Measurements from ENCODE around the gene CEBPG.

The CEBPG gene

GRCh38 chr19:33390908-33391630 lies 17.6 kb downstream of the CEBPG start:
- no peaks in the 10 kb centered on the region for H3K79me2 ChIP-seq (ENCODE audit: insufficient read depth, low read depth)
- H3K36me3 ChIP-seq (ENCODE audit: insufficient read depth) = no peaks in the 10 kb centered on the region
- no peak overlapping the region for H2AFZ ChIP-seq (ENCODE audit: low read depth)
- no peak overlapping the region for H3K4me3 ChIP-seq (IDR thresholded peaks at IDR 0.05; ENCODE audit: insufficient read depth, low read depth, low read length)
- H4K20me1 ChIP-seq (ENCODE audit: insufficient read depth) = no peaks in the 10 kb centered on the region
- no peak overlapping the region for H3K9ac ChIP-seq
- no peak overlapping the region for H3K4me2 ChIP-seq
- TF ChIP-seq, protein P1, sequence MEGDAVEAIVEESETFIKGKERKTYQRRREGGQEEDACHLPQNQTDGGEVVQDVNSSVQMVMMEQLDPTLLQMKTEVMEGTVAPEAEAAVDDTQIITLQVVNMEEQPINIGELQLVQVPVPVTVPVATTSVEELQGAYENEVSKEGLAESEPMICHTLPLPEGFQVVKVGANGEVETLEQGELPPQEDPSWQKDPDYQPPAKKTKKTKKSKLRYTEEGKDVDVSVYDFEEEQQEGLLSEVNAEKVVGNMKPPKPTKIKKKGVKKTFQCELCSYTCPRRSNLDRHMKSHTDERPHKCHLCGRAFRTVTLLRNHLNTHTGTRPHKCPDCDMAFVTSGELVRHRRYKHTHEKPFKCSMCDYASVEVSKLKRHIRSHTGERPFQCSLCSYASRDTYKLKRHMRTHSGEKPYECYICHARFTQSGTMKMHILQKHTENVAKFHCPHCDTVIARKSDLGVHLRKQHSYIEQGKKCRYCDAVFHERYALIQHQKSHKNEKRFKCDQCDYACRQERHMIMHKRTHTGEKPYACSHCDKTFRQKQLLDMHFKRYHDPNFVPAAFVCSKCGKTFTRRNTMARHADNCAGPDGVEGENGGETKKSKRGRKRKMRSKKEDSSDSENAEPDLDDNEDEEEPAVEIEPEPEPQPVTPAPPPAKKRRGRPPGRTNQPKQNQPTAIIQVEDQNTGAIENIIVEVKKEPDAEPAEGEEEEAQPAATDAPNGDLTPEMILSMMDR (conservative IDR thresholded peaks at IDR 0.05; ENCODE audit: low read depth, low read length) = no peak
- no peaks in the 10 kb centered on the region for H3K27me3 ChIP-seq (ENCODE audit: insufficient read depth, low read depth)
- H3K4me1 ChIP-seq (ENCODE audit: low read depth, poor library complexity, severe bottlenecking) = no peaks in the 10 kb centered on the region
- no peak overlapping the region for H3K27ac ChIP-seq

GRCh38 chr19:33391631-33392249 lies 18.2 kb downstream of the CEBPG start:
- H3K4me2 ChIP-seq = no peak overlapping the region
- H3K4me1 ChIP-seq (ENCODE audit: low read depth, poor library complexity, severe bottlenecking) = no peaks in the 10 kb centered on the region
- no peak overlapping the region for H3K4me3 ChIP-seq (IDR thresholded peaks at IDR 0.05; ENCODE audit: insufficient read depth, low read depth, low read length)
- no peaks in the 10 kb centered on the region for H3K79me2 ChIP-seq (ENCODE audit: insufficient read depth, low read depth)
- TF ChIP-seq, protein P1 (conservative IDR thresholded peaks at IDR 0.05; ENCODE audit: low read depth, low read length) = no peak
- no peak overlapping the region for H3K9ac ChIP-seq
- no peak overlapping the region for H3K27ac ChIP-seq
- no peaks in the 10 kb centered on the region for H3K27me3 ChIP-seq (ENCODE audit: insufficient read depth, low read depth)
- no peak overlapping the region for H2AFZ ChIP-seq (ENCODE audit: low read depth)
- H3K36me3 ChIP-seq (ENCODE audit: insufficient read depth) = no peaks in the 10 kb centered on the region
- no peaks in the 10 kb centered on the region for H4K20me1 ChIP-seq (ENCODE audit: insufficient read depth)

DNA sequence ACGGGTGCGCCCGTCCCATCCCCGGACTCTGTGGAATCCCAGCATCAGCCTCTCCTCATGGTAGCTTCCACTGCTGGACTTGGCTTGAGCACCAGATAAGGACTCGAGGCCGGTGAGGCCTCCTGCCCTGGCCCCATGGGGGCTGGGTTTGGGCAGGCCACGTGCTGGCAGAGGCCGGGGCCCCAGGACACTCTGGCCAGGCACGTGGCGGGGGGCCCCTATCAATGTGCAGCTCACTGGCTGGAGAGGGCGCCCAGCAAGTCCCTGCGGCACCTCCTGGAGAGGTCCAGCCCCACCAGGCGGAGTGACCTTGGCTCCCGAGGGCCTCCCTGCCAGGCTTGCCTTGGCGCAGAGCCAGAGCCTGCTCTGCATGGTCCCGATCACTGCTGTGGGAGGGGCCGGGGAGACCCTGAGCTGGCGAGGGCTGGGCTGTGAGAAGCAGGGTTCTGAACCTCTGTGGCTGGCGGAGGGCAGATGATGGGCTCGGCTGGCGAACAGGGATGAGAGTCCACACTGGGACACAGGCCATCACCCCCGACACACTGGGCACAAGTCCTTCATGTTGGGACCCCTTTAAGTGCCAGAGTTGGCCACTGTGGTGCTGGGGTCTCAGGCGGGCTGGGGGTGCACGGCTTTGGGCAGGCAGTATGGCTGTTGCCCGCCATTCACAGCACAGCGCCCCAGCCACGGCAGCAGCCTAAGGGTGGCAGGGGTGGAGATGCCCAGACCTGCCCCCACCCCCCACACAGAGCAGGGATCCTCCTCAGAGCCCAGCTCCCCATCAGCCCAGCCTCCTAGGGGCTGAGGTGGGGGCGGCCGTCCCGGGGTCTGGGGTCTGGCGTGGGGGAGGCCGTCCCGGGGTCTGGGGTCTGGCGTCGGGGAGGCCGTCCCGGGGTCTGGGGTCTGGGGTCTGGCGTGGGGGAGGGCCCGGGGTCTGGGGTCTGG lies 19.1 kb downstream of the CEBPG start:
- Histone ChIP-seq H3K4me2 (no peak overlapping the region), H3K4me1 (ENCODE audit: low read depth, poor library complexity, severe bottlenecking) (no peaks in the 10 kb centered on the region), H3K27me3 (ENCODE audit: insufficient read depth, low read depth) (no peaks in the 10 kb centered on the region), H3K36me3 (ENCODE audit: insufficient read depth) (no peaks in the 10 kb centered on the region), H4K20me1 (ENCODE audit: insufficient read depth) (no peaks in the 10 kb centered on the region), H3K27ac (no peak overlapping the region), H3K79me2 (ENCODE audit: insufficient read depth, low read depth) (no peaks in the 10 kb centered on the region), H3K4me3 (IDR thresholded peaks at IDR 0.05; ENCODE audit: insufficient read depth, low read depth, low read length) (no peak overlapping the region), H2AFZ (ENCODE audit: low read depth) (no peak overlapping the region), H3K9ac (no peak overlapping the region)
- TF ChIP-seq, protein P1 (conservative IDR thresholded peaks at IDR 0.05; ENCODE audit: low read depth, low read length) = no peak

DNA sequence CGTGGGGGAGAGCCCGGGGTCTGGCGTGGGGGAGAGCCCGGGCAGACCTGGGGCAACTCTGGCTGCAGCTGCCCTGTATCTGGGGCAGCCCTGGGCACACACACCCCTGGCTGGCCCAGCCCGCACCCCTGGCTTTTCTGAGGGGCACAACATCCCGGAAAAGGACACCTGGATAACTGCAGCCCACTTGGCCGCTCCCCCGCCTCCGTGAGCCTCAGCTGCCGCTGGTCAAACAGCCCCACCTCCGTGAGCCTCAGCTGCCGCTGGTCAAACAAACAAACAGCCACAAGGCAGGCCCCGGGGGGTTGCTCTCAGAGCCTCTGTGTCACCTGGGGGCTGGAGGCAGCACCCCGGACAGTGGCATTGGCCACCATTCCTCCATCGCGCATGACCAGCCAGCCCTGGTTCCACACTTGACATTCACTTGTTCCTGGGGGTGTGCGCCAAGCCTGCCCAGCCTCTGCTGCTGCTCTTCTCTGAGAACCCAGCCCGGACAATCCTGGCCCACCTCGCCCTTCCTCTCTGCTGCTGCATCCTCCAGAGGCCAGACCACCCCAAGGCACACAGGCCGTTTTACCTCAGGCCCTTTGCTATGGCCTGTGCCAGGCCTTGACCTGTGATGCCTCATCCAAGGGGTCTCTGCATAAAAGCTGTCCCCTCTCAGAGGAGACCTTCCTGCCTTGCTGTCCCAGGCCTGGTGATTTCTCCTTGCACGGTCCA lies 19.9 kb downstream of the CEBPG start:
- H2AFZ ChIP-seq (ENCODE audit: low read depth) = no peak overlapping the region
- TF ChIP-seq, protein P1 (conservative IDR thresholded peaks at IDR 0.05; ENCODE audit: low read depth, low read length) = no peak
- no peaks in the 10 kb centered on the region for H3K79me2 ChIP-seq (ENCODE audit: insufficient read depth, low read depth)
- H3K4me2 ChIP-seq = no peak overlapping the region
- H3K4me3 ChIP-seq (IDR thresholded peaks at IDR 0.05; ENCODE audit: insufficient read depth, low read depth, low read length) = no peak overlapping the region
- H3K27ac ChIP-seq = no peak overlapping the region
- H4K20me1 ChIP-seq (ENCODE audit: insufficient read depth) = no peaks in the 10 kb centered on the region
- no peaks in the 10 kb centered on the region for H3K27me3 ChIP-seq (ENCODE audit: insufficient read depth, low read depth)
- H3K4me1 ChIP-seq (ENCODE audit: low read depth, poor library complexity, severe bottlenecking) = no peaks in the 10 kb centered on the region
- no peak overlapping the region for H3K9ac ChIP-seq
- no peaks in the 10 kb centered on the region for H3K36me3 ChIP-seq (ENCODE audit: insufficient read depth)
